HepG2 (cell line): ENCODE data around the gene APLP1. TPM values are rescaled to one million over a fixed set of nuclear protein-coding genes. Genes with fewer than 3 reads are reported as not detected.

Experiments used
- CSRNP1 ChIP-seq: sonication (generic); formaldehyde crosslinking; IDR thresholded peaks from 2 replicates; pipeline ENCODE4 v1.8.1; 2023; ENCODE audit warnings: mild to moderate bottlenecking, missing genetic modification reagents
- EZH2 ChIP-seq: conservative IDR thresholded peaks from 2 replicates; pipeline ENCODE4 v1.6.1; 2012; ENCODE audit warnings: mild to moderate bottlenecking, low read depth, low read length, moderate library complexity
- FOXM1 ChIP-seq: sonication (generic); formaldehyde crosslinking; IDR thresholded peaks from 2 replicates; pipeline ENCODE4 v1.5.0; 2020; ENCODE audit warnings: missing genetic modification reagents
- GABPB1 ChIP-seq: IDR thresholded peaks from 2 replicates; pipeline ENCODE4 v1.6.1; 2016; ENCODE audit warnings: mild to moderate bottlenecking, missing genetic modification reagents, moderate library complexity, missing compliant biosample characterization
- NR0B2 ChIP-seq: sonication (generic); formaldehyde crosslinking; IDR thresholded peaks from 2 replicates; pipeline ENCODE4 v1.4.0; 2020; ENCODE audit warnings: mild to moderate bottlenecking, missing genetic modification reagents
- RBFOX2 ChIP-seq: fragments of 200-400 bp; formaldehyde crosslinking; IDR thresholded peaks from 2 replicates; pipeline ENCODE4 v1.6.1; 2017; ENCODE audit warnings: low read depth, mild to moderate bottlenecking, low read length
- RCOR2 ChIP-seq: IDR thresholded peaks from 2 replicates; pipeline ENCODE4 v1.6.1; 2016; ENCODE audit warnings: missing biosample characterization, missing genetic modification reagents
- RORA ChIP-seq: sonication (generic); formaldehyde crosslinking; IDR thresholded peaks from 2 replicates; pipeline ENCODE4 v1.5.0; 2020; ENCODE audit warnings: mild to moderate bottlenecking, missing genetic modification reagents, moderate library complexity
- SIN3B ChIP-seq: fragments of 150-350 bp; IDR thresholded peaks from 2 replicates; pipeline ENCODE4 v1.6.1; 2014; ENCODE audit warnings: low read length
- SMARCE1 ChIP-seq: fragments of 450-650 bp; IDR thresholded peaks from 2 replicates; pipeline ENCODE4 v1.6.1; 2017; ENCODE audit warnings: borderline replicate concordance
- SNAPC5 ChIP-seq: sonication (generic); formaldehyde crosslinking; IDR thresholded peaks from 2 replicates; pipeline ENCODE4 v1.8.1; 2023; ENCODE audit warnings: mild to moderate bottlenecking, missing genetic modification reagents, borderline replicate concordance
- YEATS4 ChIP-seq: sonication (generic); formaldehyde crosslinking; IDR thresholded peaks from 2 replicates; pipeline ENCODE4 v1.4.0; 2020; ENCODE audit warnings: missing genetic modification reagents, borderline replicate concordance
- ZC3H13 ChIP-seq: sonication (generic); formaldehyde crosslinking; IDR thresholded peaks from 2 replicates; pipeline ENCODE4 v1.8.1; 2023; ENCODE audit warnings: mild to moderate bottlenecking, missing genetic modification reagents, moderate library complexity
- ZNF343 ChIP-seq: sonication (generic); formaldehyde crosslinking; IDR thresholded peaks from 2 replicates; pipeline ENCODE4 v1.4.0; 2020; ENCODE audit warnings: mild to moderate bottlenecking, missing genetic modification reagents
- ZNF513 ChIP-seq: sonication (generic); formaldehyde crosslinking; conservative IDR thresholded peaks from 2 replicates; pipeline ENCODE4 v1.5.0; 2020; ENCODE audit warnings: missing genetic modification reagents
- ZNF547 ChIP-seq: sonication (generic); formaldehyde crosslinking; IDR thresholded peaks from 2 replicates; pipeline ENCODE4 v1.5.1; 2020; ENCODE audit warnings: mild to moderate bottlenecking, missing genetic modification reagents
- ZNF549 ChIP-seq: sonication (generic); formaldehyde crosslinking; IDR thresholded peaks from 2 replicates; pipeline ENCODE4 v1.5.0; 2020; ENCODE audit warnings: missing genetic modification reagents
- ZNF563 ChIP-seq: sonication (generic); formaldehyde crosslinking; IDR thresholded peaks from 2 replicates; pipeline ENCODE4 v1.8.0; 2022; ENCODE audit warnings: mild to moderate bottlenecking, moderate library complexity, missing genetic modification reagents
- ZNF569 ChIP-seq: sonication (generic); formaldehyde crosslinking; IDR thresholded peaks from 2 replicates; pipeline ENCODE4 v1.5.0; 2020; ENCODE audit warnings: mild to moderate bottlenecking, missing genetic modification reagents, moderate library complexity, borderline replicate concordance
- ZNF672 ChIP-seq: sonication (generic); formaldehyde crosslinking; IDR thresholded peaks from 2 replicates; pipeline ENCODE4 v1.8.1; 2022; ENCODE audit warnings: missing genetic modification reagents
- ZZZ3 ChIP-seq: sonication (generic); formaldehyde crosslinking; IDR thresholded peaks from 2 replicates; pipeline ENCODE4 v1.4.0; 2020; ENCODE audit warnings: missing genetic modification reagents, mild to moderate bottlenecking, borderline replicate concordance
- polyA plus RNA-seq, 8 experiments: library from polyadenylated mRNA; depleted of rRNA in 3 of 8; stranded (reverse) in 7 of 8; unstranded in 1 of 8; fragments of >200 nt; fragmentation: Illumina TruSeq in 4 of 8; extraction: Trizol in 4 of 8; gene quantifications; 2 replicates each; pipeline versions ENCODE4 v1.2.1 to v1.2.3, GENCODE V29; 2011 to 2016; ENCODE audit warnings: low read depth in 4 of 8, missing spikeins in 1 of 8, mixed read lengths in 1 of 8; ENCODE audit not compliant: insufficient read depth in 1 of 8
- total RNA-seq, 5 experiments: library from RNA; depleted of rRNA; stranded (reverse); fragments of >200 nt; fragmentation: Illumina TruSeq; extraction: Trizol; gene quantifications; 2 replicates each; pipeline ENCODE4 v1.2.3, GENCODE V29; 2016; ENCODE audit warnings: low read depth in 1 of 5
- TF ChIP-seq, protein P1 (sequence below): sonication (generic); formaldehyde crosslinking; IDR thresholded peaks from 2 replicates; pipeline ENCODE4 v1.4.0; 2020; ENCODE audit warnings: missing genetic modification reagents, borderline replicate concordance
- TF ChIP-seq, protein P2 (sequence below): sonication (generic); formaldehyde crosslinking; IDR thresholded peaks from 2 replicates; pipeline ENCODE4 v1.8.0; 2022; ENCODE audit warnings: missing genetic modification reagents, mild to moderate bottlenecking, inconsistent platforms, borderline replicate concordance

The APLP1 gene
- total and polyA plus RNA-seq, 2 of the 13 experiments (the other 11 are each of a cell fraction or from before 2014, with no cell fraction given) = 2.0 to 2.9 TPM

DNA sequence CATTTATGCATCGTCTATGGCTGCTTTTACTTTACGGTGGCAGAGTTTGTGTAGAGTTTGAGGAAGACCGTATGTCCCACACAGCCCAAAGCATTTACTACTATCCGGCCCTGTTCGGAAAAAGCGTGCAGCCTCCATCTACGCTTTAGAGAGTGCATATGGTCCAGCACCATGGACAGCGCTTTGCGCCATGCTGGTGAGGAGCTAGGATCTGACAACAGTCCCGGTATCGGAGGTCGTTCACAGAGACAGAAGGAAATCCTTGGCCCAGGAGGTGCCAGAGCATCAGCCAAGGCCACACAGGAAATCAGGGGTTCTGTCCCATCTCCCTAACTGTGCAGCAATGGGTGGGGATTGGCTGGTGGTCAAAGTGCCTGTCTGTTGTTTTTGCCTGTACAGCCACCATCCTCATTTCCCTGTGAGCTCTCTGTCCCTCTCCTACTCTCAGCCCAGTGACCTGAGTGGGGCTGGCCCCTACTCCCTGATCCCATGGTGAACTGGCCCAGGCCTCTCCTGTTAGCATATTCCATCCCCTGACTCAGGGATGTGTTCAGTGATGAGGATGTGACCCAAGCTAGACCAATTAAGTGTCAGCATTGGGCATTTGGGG, 39.6 kb upstream of the APLP1 start (continued):
- TF ChIP-seq SMARCE1 (no peak), ZNF569 (CRISPR knock-in tag) (no peak), RCOR2 (CRISPR knock-in tag) (no peak), NR0B2 (peak; percentile 92; the same call in 1 of the 2 replicates), CSRNP1 (CRISPR knock-in tag) (no peak), SNAPC5 (CRISPR knock-in tag) (peak; percentile 84; the same call in 1 of the 2 replicates), ZNF547 (CRISPR knock-in tag) (peak; percentile 85; the same call in 1 of the 2 replicates), EZH2 (no peak), YEATS4 (0 out of 2 replicates have a peak, but pooled peaks have one; percentile 36), GABPB1 (CRISPR knock-in tag) (peak; percentile 49; the same call in 1 of the 2 replicates), ZZZ3 (CRISPR knock-in tag) (no peak), SIN3B (no peak), ZNF343 (no peak), ZNF672 (CRISPR knock-in tag) (no peak), ZNF513 (CRISPR knock-in tag) (no peak), ZC3H13 (CRISPR knock-in tag) (peak; percentile 70), RORA (CRISPR knock-in tag) (no peak), RBFOX2 (no peak), ZNF563 (CRISPR knock-in tag) (peak; percentile 72; the same call in 1 of the 2 replicates), FOXM1 (CRISPR knock-in tag) (no peak), ZNF549 (CRISPR knock-in tag) (no peak)
- TF ChIP-seq, protein P1, sequence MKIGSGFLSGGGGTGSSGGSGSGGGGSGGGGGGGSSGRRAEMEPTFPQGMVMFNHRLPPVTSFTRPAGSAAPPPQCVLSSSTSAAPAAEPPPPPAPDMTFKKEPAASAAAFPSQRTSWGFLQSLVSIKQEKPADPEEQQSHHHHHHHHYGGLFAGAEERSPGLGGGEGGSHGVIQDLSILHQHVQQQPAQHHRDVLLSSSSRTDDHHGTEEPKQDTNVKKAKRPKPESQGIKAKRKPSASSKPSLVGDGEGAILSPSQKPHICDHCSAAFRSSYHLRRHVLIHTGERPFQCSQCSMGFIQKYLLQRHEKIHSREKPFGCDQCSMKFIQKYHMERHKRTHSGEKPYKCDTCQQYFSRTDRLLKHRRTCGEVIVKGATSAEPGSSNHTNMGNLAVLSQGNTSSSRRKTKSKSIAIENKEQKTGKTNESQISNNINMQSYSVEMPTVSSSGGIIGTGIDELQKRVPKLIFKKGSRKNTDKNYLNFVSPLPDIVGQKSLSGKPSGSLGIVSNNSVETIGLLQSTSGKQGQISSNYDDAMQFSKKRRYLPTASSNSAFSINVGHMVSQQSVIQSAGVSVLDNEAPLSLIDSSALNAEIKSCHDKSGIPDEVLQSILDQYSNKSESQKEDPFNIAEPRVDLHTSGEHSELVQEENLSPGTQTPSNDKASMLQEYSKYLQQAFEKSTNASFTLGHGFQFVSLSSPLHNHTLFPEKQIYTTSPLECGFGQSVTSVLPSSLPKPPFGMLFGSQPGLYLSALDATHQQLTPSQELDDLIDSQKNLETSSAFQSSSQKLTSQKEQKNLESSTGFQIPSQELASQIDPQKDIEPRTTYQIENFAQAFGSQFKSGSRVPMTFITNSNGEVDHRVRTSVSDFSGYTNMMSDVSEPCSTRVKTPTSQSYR = peak; percentile 83
- TF ChIP-seq, protein P2, sequence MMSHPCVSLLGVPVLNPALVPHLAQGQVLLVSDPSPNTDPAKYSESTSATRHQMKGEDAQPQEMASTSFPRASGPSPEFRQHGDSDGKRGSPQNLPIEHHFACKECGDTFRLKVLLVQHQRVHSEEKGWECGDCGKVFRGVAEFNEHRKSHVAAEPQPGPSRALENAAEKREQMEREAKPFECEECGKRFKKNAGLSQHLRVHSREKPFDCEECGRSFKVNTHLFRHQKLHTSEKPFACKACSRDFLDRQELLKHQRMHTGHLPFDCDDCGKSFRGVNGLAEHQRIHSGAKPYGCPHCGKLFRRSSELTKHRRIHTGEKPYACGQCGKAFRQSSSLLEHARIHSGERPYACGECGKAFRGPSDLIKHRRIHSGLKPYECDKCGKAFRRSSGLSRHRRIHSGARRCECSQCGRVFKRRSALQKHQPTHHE (CRISPR knock-in tag) = no peak
